M059J (cell line): ENCODE measurements around the gene DNMT3A. TPM values are rescaled to one million over a fixed set of nuclear protein-coding genes. Genes with fewer than 3 reads are reported as not detected.
A peak's percentile ranks its signal among the peaks of the same experiment; 100 is the strongest.

Experiments used
- DNase-seq: peaks from one replicate; pipeline ENCODE4 v3.0.0-alpha.2; 2012; ENCODE audit warnings: low read depth
- total RNA-seq: library from RNA; depleted of rRNA; stranded (reverse); fragments of >200 nt; shearing (Covaris generic); gene quantifications from 2 replicates; pipeline ENCODE4 v1.2.3, GENCODE V29; 2014

DNMT3A gene
- total RNA-seq, 1 experiment from 2014 or later, result 3.9 TPM

GRCh38 chr2:25347205-25347815, 5.6 kb upstream of the DNMT3A start:
- peak; percentile 61 for DNase-seq

- no peak for DNase-seq
Measured at GRCh38 chr2:25343187-25343825, 1.6 kb upstream of the DNMT3A start.

- peak; percentile 71 for DNase-seq
Measured at GRCh38 chr2:25342372-25343186, 854 bp upstream of the DNMT3A start.

- DNase-seq, result no peak
Measured at GRCh38 chr2:25341011-25341727, 556 bp downstream of the DNMT3A start.

- no peak for DNase-seq
Measured at GRCh38 chr2:25340181-25340921, 1.4 kb downstream of the DNMT3A start.

- DNase-seq, result no peak
Measured at GRCh38 chr2:25339791-25340180, 1.9 kb downstream of the DNMT3A start.

GRCh38 chr2:25339211-25339674, 2.5 kb downstream of the DNMT3A start:
- no peak for DNase-seq

- DNase-seq, result no peak
Measured at GRCh38 chr2:25338401-25338800, 3.3 kb downstream of the DNMT3A start.

- no peak for DNase-seq
Measured at GRCh38 chr2:25337891-25338290, 3.8 kb downstream of the DNMT3A start.

- DNase-seq, result no peak
Measured at GRCh38 chr2:25337276-25337675, 4.4 kb downstream of the DNMT3A start.

GRCh38 chr2:25336383-25336841, 5.3 kb downstream of the DNMT3A start:
- no peak for DNase-seq

- no peak for DNase-seq
Measured at GRCh38 chr2:25335971-25336370, 5.8 kb downstream of the DNMT3A start.

- DNase-seq, result no peak
Measured at GRCh38 chr2:25335204-25335603, 6.5 kb downstream of the DNMT3A start.

GRCh38 chr2:25334482-25334881, 7.2 kb downstream of the DNMT3A start:
- DNase-seq, result no peak

GRCh38 chr2:25333981-25334380, 7.7 kb downstream of the DNMT3A start:
- DNase-seq, result no peak

- DNase-seq, result no peak
Measured at GRCh38 chr2:25332571-25332970, 9.2 kb downstream of the DNMT3A start.

- DNase-seq, result no peak
Measured at GRCh38 chr2:25331686-25332365, 9.9 kb downstream of the DNMT3A start.

GRCh38 chr2:25330937-25331336, 10.8 kb downstream of the DNMT3A start:
- DNase-seq, result no peak

- DNase-seq, result no peak
Measured at GRCh38 chr2:25330273-25330672, 11.5 kb downstream of the DNMT3A start.
